Pancreas (tissue), 10 donors: ENCODE measurements around the gene LAMTOR4. TPM values are rescaled to one million over a fixed set of nuclear protein-coding genes. Genes with fewer than 3 reads are reported as not detected.

Experiments used
- ATAC-seq, 4 donors: fragments of 200-7000 bp; cut with Tn5 transposase; one replicate each; pipeline versions ENCODE4 v1.8.0 to v1.9.1; 2020; ENCODE audit warnings: mild to moderate bottlenecking in 4 of 4, moderate library complexity in 4 of 4
- DNase-seq, 6 donors: peaks; one replicate each; pipeline ENCODE4 v3.0.0-alpha.2; 2020
- FAIRE-seq: peaks from 2 replicates; lab custom pipeline; 2012; peaks lifted over from hg19 to GRCh38; lab: Jason Lieb, UNC
- H3K27ac ChIP-seq, 4 donors: fragments of 200-600 bp; sonication (generic); 1 replicate in 3 of 4; 2 replicates in 1 of 4; pipeline versions ENCODE4 v1.5.0 to v1.8.0; 2020
- H3K27me3 ChIP-seq, 4 donors: fragments of 200-600 bp; one replicate each; pipeline ENCODE4 v1.8.0; 2021
- H3K36me3 ChIP-seq, 3 donors: fragments of 200-600 bp; sonication (generic) in 1 of 3; one replicate each; pipeline versions ENCODE4 v1.5.0 to v1.8.0; 2020 to 2021
- H3K4me1 ChIP-seq, 3 donors: fragments of 200-600 bp; one replicate each; pipeline ENCODE4 v1.8.0; 2021
- H3K4me3 ChIP-seq, 4 donors: fragments of 200-600 bp; sonication (generic) in 2 of 4; one replicate each; pipeline versions ENCODE4 v1.5.0 to v1.8.0; 2020 to 2021
- H3K9me3 ChIP-seq, 4 donors: fragments of 200-600 bp; one replicate each; pipeline ENCODE4 v1.8.0; 2021
- whole genome bisulfite sequencing, 2 donors: extraction: QIAGEN DNeasy Blood & Tissue Kit; methylation state at CpG; one replicate each; pipeline ENCODE4 v1.1.7; 2013; 5-methylcytosine and 5-hydroxymethylcytosine counted together
- intact Hi-C, 3 donors: fragments of 100-400 bp; cut with DNase I; formaldehyde crosslinking; loops; one replicate each; pipeline versions ENCODE4 v1.11.1 to v1.14.2; 2022
- polyA plus RNA-seq, 2 donors: library from polyadenylated mRNA; stranded (reverse); fragments of 200-250 nt; gene quantifications; one replicate each; pipeline ENCODE4 v1.2.3, GENCODE V29; 2013
- total RNA-seq, 6 donors: library from RNA; stranded (reverse); fragmentation: NEBNext Ultra II Directional in 4 of 6; extraction: Animal tissue kit (Norgen Biotek cat#: 25700) in 4 of 6; gene quantifications; one replicate each; pipeline versions ENCODE4 v1.2.1 to v1.2.4, GENCODE V29; 2021 to 2023
- TF ChIP-seq, protein P1 (sequence below), 4 donors: fragments of 200-600 bp; sonication (generic) in 3 of 4; IDR thresholded peaks; one replicate each; pipeline versions ENCODE4 v1.5.0 to v1.8.0; 2021; ENCODE audit warnings: antibody characterized with exemption in 4 of 4
- donor health status: healthy with polysubstance abuse.
- donor health status: DM: no; HTN: no; CAD: no; lungs with moderate emphysema.
- donor health status: DM: no; HTN: no; CAD: no.
- donor health status: control.
- donor health status: control.
- donor health status: Bipolar disorder and iron deficiency.
- donor health status: DM: yes; HTN: yes; CAD: no.
- donor health status: DM: no; HTN: no; CAD: no.
- donor health status: DM: no; HTN: no; CAD: no.
- donor health status: DM: yes; HTN: yes; CAD: no.

The LAMTOR4 gene
- total and polyA plus RNA-seq, 8 donors: 43.8 to 209 (median 55.6) TPM

DNA sequence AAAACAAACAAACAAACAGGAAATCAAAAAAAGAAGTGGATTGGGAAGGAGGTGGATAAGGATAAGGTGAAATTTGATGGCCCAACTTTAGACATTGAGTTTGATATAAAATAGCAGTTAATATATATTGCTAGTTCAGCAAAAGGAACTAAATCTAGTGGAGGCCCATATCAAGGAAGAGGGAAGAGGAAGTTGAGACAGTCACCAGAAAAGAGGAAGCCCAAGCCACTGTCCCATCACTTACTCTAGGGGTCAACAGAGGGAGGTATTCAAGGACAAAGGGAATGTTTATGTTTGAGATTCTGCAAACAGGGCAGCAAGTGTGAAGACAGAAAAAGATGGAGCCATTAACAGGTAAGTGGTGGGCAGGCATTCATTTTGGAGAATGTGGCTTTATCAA is 3.7 kb downstream of the LAMTOR4 start:
- Histone ChIP-seq H3K4me1 (peaks cover 0 to 6% (median 3%) of the 10 kb centered on the region in 3 donors), H3K27ac (no peak overlapping the region), H3K27me3 (no peaks in the 10 kb centered on the region), H3K4me3 (no peak overlapping the region), H3K9me3 (no peaks in the 10 kb centered on the region), H3K36me3 (no peaks in the 10 kb centered on the region)
- TF ChIP-seq, protein P1, sequence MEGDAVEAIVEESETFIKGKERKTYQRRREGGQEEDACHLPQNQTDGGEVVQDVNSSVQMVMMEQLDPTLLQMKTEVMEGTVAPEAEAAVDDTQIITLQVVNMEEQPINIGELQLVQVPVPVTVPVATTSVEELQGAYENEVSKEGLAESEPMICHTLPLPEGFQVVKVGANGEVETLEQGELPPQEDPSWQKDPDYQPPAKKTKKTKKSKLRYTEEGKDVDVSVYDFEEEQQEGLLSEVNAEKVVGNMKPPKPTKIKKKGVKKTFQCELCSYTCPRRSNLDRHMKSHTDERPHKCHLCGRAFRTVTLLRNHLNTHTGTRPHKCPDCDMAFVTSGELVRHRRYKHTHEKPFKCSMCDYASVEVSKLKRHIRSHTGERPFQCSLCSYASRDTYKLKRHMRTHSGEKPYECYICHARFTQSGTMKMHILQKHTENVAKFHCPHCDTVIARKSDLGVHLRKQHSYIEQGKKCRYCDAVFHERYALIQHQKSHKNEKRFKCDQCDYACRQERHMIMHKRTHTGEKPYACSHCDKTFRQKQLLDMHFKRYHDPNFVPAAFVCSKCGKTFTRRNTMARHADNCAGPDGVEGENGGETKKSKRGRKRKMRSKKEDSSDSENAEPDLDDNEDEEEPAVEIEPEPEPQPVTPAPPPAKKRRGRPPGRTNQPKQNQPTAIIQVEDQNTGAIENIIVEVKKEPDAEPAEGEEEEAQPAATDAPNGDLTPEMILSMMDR (IDR thresholded peaks at IDR 0.05): no peak
- DNase-seq (no peak), ATAC-seq (no peak), FAIRE-seq (no peak)
- intact Hi-C loops: no loop called here

DNA sequence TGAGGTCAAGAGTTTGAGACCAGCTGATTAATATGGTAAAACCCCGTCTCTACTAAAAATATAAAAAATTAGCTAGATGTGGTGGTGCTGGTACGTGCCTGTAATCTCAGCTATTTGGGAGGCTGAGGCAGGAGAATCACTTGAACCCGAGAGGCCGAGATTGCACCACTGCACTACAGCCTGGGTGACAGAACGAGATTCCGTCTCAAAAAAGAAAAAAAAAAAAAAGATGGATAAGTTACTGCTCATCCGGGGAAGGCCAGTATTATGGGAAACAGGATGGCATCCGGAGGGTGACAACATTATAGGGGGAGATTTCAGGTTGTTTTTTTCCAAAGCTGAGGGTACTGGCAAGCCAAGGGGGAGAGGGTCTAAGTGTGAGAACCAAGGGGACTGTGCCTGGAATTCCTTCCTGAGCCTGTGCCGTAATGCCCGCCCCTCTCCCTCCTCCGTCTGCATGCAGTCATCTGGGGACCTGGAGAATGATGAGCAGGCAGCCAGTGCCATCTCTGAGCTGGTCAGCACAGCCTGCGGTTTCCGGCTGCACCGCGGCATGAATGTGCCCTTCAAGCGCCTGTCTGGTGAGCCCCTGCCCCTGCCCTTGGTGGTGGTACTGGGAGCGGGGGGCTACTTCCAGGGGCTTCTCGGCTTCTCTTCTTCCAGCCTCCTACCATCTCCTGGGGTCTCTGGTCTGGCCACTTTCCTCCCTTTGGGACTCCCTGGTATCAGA is 4.4 kb downstream of the LAMTOR4 start:
- DNase-seq (no peak), FAIRE-seq (no peak), ATAC-seq (no peak)
- no peak overlapping the region for H3K27ac ChIP-seq
- H3K4me3 ChIP-seq: no peak overlapping the region
- TF ChIP-seq, protein P1 (IDR thresholded peaks at IDR 0.05): no peak
- no peaks in the 10 kb centered on the region for H3K36me3 ChIP-seq
- peaks cover 0 to 6% (median 6%) of the 10 kb centered on the region in 3 donors for H3K4me1 ChIP-seq
- H3K9me3 ChIP-seq: no peaks in the 10 kb centered on the region
- WGBS, 2 donors: 92 to 94% methylated on average over 17 to 18 of the region's 18 CpGs
- intact Hi-C loops: no loop called here
- no peaks in the 10 kb centered on the region for H3K27me3 ChIP-seq

DNA sequence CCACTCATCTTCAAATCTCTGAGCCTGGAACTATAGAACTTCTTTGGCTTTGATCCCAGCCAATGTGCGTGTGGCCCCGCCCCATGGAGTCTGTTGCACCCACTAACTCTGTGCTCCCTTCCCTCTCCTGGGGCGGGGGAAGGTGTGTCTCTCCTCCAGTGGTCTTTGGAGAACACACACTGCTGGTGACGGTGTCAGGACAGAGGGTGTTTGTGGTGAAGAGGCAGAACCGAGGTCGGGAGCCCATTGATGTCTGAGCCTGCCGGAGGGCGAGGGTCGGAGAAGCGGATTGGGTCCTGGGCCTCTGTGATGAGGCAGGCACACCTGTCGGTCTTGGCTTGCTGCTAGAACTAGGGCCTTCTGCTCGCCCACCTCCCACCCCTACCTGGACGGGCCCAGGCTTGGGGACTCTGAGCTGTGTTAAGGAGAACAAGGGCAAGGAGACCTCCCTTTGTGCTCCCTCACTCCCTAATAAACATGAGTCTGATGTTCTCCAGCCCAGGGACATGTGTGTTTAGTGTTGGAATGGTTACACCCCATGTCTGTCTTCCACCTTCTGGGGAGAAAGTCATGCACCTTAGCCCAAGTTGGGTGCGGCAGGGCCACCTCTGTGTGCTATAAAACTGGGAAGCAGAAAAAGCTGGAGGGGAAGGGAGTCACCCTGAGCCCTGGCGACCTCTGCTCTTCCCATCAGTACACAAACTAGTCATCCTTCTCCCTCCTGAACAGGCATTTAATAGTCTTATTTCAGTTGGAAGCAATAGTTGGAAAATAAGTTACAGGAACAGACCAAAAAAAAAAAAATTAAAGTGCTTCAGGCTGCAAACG is 5.2 kb downstream of the LAMTOR4 start:
- H3K4me1 ChIP-seq: peaks cover 0 to 6% (median 6%) of the 10 kb centered on the region in 3 donors
- peak in 1 of 6 donors; percentile 66 for DNase-seq
- H3K36me3 ChIP-seq: no peaks in the 10 kb centered on the region
- no peak for FAIRE-seq
- intact Hi-C loops: no loop called here
- ATAC-seq: no peak
- WGBS, 2 donors: 81 to 83% methylated on average over 16 of the region's 16 CpGs
- no peaks in the 10 kb centered on the region for H3K9me3 ChIP-seq
- TF ChIP-seq, protein P1 (IDR thresholded peaks at IDR 0.05): no peak
- no peak overlapping the region for H3K27ac ChIP-seq
- no peaks in the 10 kb centered on the region for H3K27me3 ChIP-seq
- H3K4me3 ChIP-seq: no peak overlapping the region

DNA sequence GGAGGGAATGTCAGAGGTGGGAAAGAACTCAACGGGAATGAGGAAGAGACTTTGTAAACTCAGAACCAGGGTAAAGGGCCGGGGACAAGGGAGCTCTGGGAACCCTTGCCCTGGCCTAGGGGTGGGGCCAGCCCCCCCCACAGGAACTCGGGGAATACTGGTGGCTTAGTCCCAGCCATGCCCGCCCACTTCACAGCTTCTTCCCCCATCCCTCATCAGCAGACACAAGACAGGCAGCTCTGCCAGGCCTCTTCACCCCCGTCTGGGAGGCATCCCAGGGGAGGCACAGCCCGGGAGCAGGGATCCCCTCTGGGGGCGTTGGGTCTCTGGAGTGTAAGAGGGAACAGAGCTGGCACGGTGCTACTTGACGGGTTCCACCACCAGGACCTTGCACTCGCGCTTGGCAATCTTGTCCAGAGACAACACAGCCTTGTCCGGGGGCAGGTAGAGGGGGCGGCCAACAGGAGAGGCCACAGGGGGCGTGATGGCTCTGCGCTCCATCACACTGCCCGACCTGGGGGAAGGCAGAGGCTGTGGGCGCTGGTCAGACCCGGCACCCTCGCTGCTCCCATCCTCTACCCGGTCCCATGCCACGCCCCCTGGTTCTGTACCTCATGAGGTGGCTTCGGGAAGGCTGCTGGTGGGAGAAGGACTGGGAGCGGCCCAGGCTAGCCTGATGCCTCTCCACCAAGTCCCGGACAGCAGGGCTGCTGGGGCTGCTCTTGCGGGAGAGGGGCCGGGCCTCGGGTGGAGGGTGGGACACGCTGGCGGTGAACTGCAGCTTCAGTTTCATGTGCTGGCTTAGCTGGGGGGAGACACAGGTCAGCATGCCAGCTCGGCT is 6.2 kb downstream of the LAMTOR4 start:
- intact Hi-C loops: no loop called here
- peak in 1 of 6 donors; percentile 69 for DNase-seq
- ATAC-seq: no peak
- H3K27me3 ChIP-seq: no peaks in the 10 kb centered on the region
- FAIRE-seq: no peak
- H3K4me3 ChIP-seq: no peak overlapping the region
- H3K4me1 ChIP-seq: peaks cover 0 to 6% (median 3%) of the 10 kb centered on the region in 3 donors
- no peak overlapping the region for H3K27ac ChIP-seq
- TF ChIP-seq, protein P1 (IDR thresholded peaks at IDR 0.05): no peak
- H3K36me3 ChIP-seq: no peaks in the 10 kb centered on the region
- 76 to 78% methylated on average over 26 to 30 of the region's 30 CpGs for WGBS, 2 donors
- H3K9me3 ChIP-seq: no peaks in the 10 kb centered on the region
